Glomerular endothelial cell (primary cell): ENCODE data around the gene LONP1. TPM values are rescaled to one million over a fixed set of nuclear protein-coding genes. Genes with fewer than 3 reads are reported as not detected.
A peak's percentile ranks its signal among the peaks of the same experiment; 100 is the strongest.

ENCODE experiments used
- DNase-seq: peaks from one replicate; pipeline ENCODE4 v3.0.0-alpha.2; 2011; ENCODE audit warnings: low read depth, low spot score; ENCODE audit errors: extremely low read depth
- total RNA-seq: library from RNA; depleted of rRNA; stranded (reverse); fragments of >200 nt; gene quantifications from 2 replicates; pipeline ENCODE4 v1.2.3, GENCODE V29; 2015

LONP1 gene
- total RNA-seq, 1 donor from 2014 or later: 123 TPM

- peak; percentile 86 for DNase-seq
Observed at GRCh38 chr19:5680437-5681368, 39.2 kb downstream of the LONP1 start, which contains the start of the genes HSD11B1L and MICOS13. HSD11B1L (plus strand) TSS chr19:5681027; CDS start chr19:5684833, 3,806 bp downstream. MICOS13 (minus strand) TSS chr19:5680516; CDS start chr19:5680486, 30 bp downstream.

- no peak for DNase-seq
Observed at GRCh38 chr19:5680084-5680436, 39.9 kb downstream of the LONP1 start.

GRCh38 chr19:5679289-5680083 lies 40.5 kb downstream of the LONP1 start:
- DNase-seq: no peak

DNA sequence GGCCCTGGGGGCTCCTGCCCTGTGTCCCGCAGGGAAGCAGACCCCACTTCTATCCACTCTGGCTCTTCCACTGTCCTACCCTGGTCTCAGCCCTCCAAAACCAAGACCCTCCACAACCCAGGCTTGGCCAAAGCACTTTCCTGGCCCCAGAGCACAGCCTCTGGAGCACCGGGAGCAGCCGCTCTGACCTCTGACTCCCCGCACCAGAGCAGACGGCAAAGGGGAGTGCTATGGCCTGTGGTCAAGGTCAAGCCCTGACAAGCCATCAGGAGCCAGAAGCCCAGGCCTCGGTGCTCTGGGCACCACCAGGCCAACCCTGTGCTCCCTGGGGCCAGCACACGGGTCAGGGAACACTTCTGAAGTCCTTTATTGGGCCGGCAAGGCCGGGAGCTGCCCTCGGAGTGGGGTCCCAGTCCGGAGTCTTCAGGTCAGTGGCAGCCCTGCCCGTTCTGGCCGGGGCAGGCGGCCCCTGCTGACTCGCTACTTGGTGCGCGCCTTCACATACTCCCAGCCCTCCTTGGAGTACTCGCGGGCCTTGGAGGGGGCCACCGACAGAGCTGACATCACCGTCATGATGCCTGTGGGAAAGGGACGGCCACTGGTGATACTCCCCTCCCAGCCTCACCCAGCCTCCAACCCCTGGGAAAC lies 41.8 kb downstream of the LONP1 start:
- DNase-seq: no peak

- DNase-seq: no peak
Observed at GRCh38 chr19:5677580-5677979, 42.4 kb downstream of the LONP1 start.

- DNase-seq: no peak
Observed at GRCh38 chr19:5677136-5677535, 42.8 kb downstream of the LONP1 start.

GRCh38 chr19:5676772-5677105 lies 43.2 kb downstream of the LONP1 start:
- DNase-seq: no peak

- DNase-seq: no peak
Observed at GRCh38 chr19:5676105-5676771, 43.7 kb downstream of the LONP1 start.

- no peak for DNase-seq
Observed at GRCh38 chr19:5674714-5675113, 45.2 kb downstream of the LONP1 start.

DNA sequence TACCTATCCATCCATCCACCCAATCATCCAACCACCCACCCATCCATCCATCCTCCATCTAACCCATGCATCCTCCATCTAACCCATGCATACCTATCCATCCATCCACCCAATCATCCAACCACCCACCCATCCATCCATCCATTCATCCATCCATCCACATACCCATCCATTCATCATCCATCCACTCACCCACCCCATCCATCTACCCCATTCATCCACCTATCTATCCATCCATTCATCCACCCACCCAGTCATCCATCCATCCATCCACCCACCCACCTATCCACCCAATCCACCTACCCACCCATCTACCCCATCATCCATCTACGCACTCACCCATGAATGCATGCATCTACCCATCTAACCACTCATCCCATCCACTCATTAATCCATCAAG lies 46.2 kb downstream of the LONP1 start:
- DNase-seq: no peak

GRCh38 chr19:5672708-5673459 lies 47.1 kb downstream of the LONP1 start:
- no peak for DNase-seq

DNA sequence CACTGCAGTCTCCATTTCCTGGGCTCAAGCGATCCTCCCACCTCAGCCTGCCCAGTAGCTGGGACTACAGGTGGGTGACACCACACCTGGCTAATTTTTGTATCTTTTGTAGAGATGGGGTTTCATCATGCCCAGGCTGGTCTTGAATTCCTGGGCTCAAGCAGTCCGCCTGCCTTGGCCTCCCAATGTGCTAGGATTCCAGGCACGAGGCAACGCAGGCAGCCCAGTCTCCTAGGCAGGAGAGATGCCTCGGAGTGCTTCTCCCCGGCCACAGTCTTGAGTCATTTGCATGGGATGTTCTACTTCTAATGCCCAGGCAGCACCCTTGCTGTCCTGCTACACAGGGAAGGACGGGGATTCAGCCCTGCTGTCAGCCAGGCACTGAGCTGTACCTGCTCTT lies 48.3 kb downstream of the LONP1 start:
- no peak for DNase-seq

- DNase-seq: no peak
Observed at GRCh38 chr19:5669212-5669611, 50.7 kb downstream of the LONP1 start.

DNA sequence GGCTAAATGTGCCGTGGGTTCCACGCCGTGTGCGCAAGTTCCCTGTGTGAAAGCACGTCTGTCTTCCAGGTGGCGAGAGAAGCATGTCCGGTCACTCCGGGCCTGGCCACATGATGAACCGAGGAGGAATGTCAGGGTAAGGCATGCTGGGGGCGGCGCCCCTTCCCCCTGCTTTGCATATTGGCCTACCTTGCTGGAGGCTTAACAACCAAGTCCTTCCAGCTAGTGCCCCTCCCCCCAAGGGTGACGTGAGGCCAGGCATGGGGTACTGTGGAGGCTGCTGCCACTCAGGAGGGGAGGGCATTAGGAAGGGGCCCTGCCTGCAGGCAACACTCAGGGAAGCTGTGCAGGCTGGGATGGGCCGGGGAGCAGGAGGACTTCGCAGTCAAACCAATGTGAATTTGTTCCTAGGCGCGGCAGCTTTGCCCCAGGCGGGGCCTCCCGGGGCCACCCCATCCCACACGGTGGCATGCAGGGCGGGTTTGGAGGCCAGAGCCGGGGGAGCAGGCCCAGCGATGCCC lies 52.1 kb downstream of the LONP1 start:
- no peak for DNase-seq

- DNase-seq: no peak
Observed at GRCh38 chr19:5666921-5667610, 52.9 kb downstream of the LONP1 start.

DNA sequence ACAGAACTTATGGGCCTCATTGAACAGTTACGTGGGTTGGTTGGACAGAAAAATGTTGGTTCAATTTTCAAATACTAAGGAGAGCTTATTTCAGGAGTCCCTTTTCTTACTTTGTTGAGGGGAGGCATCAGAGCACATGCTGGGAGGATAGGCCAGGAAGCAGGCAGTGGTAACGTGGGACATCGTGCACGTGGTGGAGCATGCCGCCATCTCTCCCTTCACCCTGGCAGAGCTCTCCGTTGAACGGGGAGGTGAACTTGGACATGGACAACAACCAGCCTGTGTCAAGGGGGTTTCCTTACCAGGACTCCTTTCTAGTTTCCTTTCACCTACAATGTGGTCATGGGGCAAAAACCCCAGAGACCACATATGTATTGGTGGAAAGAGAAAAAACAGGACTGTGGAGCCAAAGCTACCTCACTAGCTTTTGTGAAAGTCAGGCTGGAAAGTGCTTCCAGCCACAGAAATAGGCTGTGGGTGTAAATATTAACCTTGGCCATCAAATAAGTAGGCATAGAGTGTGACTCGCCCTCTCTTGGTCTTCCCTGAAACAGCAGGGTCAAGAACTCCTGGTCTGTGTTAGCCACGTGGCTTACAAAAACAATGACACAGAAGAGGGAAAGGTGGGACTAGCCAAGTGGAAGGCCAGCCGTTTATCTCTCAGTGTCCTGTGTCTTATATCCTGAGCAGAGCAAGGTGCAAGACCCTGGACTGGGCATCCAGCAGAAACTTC lies 54.0 kb downstream of the LONP1 start:
- DNase-seq: no peak

GRCh38 chr19:5664515-5664914 lies 55.4 kb downstream of the LONP1 start:
- no peak for DNase-seq

GRCh38 chr19:5663904-5664303 lies 56.0 kb downstream of the LONP1 start:
- DNase-seq: no peak

DNA sequence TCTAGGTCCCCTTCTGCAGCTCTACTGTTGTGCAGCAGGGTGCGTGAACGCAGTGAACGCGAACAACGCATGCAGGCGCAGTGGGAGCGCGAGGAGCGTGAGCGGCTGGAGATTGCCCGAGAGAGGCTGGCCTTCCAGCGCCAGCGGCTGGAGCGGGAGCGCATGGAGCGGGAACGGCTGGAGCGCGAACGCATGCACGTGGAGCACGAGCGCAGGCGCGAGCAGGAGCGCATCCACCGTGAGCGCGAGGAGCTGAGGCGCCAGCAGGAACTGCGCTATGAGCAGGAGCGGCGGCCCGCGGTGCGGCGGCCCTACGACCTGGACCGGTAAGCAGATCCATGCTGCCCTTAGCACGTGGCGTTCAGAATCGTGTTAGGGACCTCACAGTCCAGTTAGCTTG lies 58.5 kb downstream of the LONP1 start:
- DNase-seq: no peak
